Vein endothelial cell (primary cell): Measurements from ENCODE around the gene CTSD. TPM values are rescaled to one million over a fixed set of nuclear protein-coding genes. Genes with fewer than 3 reads are reported as not detected.

Experiments
- total RNA-seq: library from RNA; depleted of rRNA; stranded (reverse); fragments of >200 nt; gene quantifications from 2 replicates; pipeline ENCODE4 v1.2.3, GENCODE V29; 2012

CTSD gene
- total RNA-seq: 81.1 and 136 TPM in 2 replicates

DNA sequence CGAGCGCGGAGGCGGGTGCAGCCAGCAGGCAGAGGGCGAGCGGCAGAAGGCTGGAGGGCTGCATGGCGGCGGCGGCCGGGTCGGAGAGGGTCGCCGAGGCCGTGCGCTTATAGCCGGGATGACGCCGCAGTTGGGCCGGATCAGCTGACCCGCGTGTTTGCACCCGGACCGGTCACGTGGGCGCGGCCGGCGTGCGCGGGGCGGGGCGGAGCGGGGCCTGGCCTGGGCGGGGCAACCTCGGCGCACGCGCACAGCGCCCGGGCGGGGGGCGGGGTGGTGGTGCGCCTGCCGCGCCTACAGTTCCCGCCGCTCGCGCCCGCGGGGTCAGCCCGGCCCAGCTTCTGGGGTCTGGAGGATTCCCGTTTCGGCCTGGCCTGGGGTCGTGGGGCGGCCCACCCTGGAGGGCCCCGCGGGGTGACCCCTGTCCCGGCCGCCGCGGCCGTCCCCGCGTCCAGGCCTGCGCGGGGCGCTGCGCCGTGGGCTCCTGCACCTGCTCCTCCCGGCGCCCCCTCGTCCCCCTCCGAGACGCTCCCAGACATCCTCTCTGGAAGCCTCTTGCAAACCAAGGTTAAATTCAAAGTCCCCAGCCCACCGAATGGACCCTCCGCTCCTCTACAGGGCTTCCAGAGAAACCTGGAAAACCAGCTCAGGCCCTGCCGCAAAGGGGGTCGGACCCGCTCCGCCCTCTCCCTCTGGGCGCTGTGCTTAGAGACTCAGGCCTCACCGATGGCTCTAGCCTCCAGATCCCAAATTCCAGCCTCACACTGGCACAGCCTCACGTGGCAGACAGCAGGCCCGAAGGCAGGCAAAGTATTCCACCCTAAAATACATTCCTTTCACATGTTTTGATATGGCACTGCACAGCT lies at the start of gene CTSD:
Gene CTSD, minus strand, starts transcription at position 132 of the 866 bp plus-strand sequence. Its CDS starts 68 bp downstream, at position 64.

DNA sequence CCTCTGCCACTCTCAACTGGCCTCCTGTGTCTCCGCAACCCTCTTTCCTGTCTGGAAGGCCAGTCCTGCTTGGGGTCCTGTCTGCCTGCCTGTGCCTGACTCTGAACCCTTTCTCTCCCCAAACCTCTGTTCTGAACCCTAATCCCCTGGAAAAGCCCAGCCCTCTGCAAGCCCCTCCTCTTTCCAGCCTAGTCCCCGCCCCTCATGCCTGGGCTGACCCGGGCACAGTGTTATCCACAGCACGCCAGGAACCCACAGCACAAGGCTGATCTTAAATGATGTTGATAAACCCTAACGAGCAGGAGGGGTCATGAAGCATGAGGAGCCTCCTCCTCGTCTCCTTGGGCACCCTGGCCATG lies 13.3 kb downstream of the CTSD start, which contains the start of gene IFITM10:
Gene IFITM10, minus strand, starts transcription at position 115 of the 359 bp plus-strand sequence. CDS start 153 bp downstream, outside the sequence.

Other genes starting within 250 kb of the CTSD start
- gene DUSP8, start 191.7 kb downstream of the CTSD start, total RNA-seq: 0.57 and 1.3 TPM in 2 replicates
- gene KRTAP5-1, start 178.6 kb downstream of the CTSD start, total RNA-seq: not detected in 2 replicates
- not detected in 2 replicates for gene KRTAP5-2, start 165.6 kb downstream of the CTSD start, total RNA-seq
- not detected in 2 replicates for gene KRTAP5-3, start 155.5 kb downstream of the CTSD start, total RNA-seq
- not detected in 2 replicates for gene KRTAP5-4, start 141.8 kb downstream of the CTSD start, total RNA-seq
- not detected in 2 replicates for gene KRTAP5-5, start 134.2 kb downstream of the CTSD start, total RNA-seq
- not detected in 2 replicates for gene KRTAP5-6, start 66.7 kb downstream of the CTSD start, total RNA-seq
- 0.29 and 1.3 TPM in 2 replicates for gene IFITM10, start 13.3 kb downstream of the CTSD start, total RNA-seq
- gene SYT8, start 71.1 kb upstream of the CTSD start, total RNA-seq: not detected in 2 replicates
- gene TNNI2, start 75.1 kb upstream of the CTSD start, total RNA-seq: not detected in 2 replicates
- 0.29 and 1.3 TPM in 2 replicates for gene LSP1, start 89.2 kb upstream of the CTSD start, total RNA-seq
- not detected in 2 replicates for gene PRR33, start 128.0 kb upstream of the CTSD start, total RNA-seq
- not detected in 2 replicates for gene TNNT3, start 155.8 kb upstream of the CTSD start, total RNA-seq
- gene MRPL23, start 183.4 kb upstream of the CTSD start, total RNA-seq: 88.7 and 133 TPM in 2 replicates
- 4.7 and 28.1 TPM in 2 replicates for gene H19, start 233.9 kb upstream of the CTSD start, total RNA-seq